ENCODE results near the gene HIVEP2.

HIVEP2 gene

GRCh38 chr6:142892254-142893021 is 52.5 kb downstream of the HIVEP2 start:
- DNase-seq (ENCODE audit: low read depth in 2 of 2) = no peak

- no peak for DNase-seq (ENCODE audit: low read depth in 2 of 2)
Measured at GRCh38 chr6:142891454-142891853, 53.5 kb downstream of the HIVEP2 start.

- DNase-seq (ENCODE audit: low read depth in 2 of 2) = no peak
Measured at GRCh38 chr6:142888456-142888855, 56.5 kb downstream of the HIVEP2 start.

- DNase-seq (ENCODE audit: low read depth in 2 of 2) = no peak
Measured at GRCh38 chr6:142887517-142887916, 57.5 kb downstream of the HIVEP2 start.

- no peak for DNase-seq (ENCODE audit: low read depth in 2 of 2)
Measured at GRCh38 chr6:142886431-142887170, 58.4 kb downstream of the HIVEP2 start.

GRCh38 chr6:142885182-142885867 is 59.7 kb downstream of the HIVEP2 start:
- DNase-seq (ENCODE audit: low read depth in 2 of 2) = no peak

- DNase-seq (ENCODE audit: low read depth in 2 of 2) = no peak
Measured at GRCh38 chr6:142884214-142885035, 60.6 kb downstream of the HIVEP2 start.

- no peak for DNase-seq (ENCODE audit: low read depth in 2 of 2)
Measured at GRCh38 chr6:142883011-142883410, 62.0 kb downstream of the HIVEP2 start.

- no peak for DNase-seq (ENCODE audit: low read depth in 2 of 2)
Measured at GRCh38 chr6:142881761-142882160, 63.2 kb downstream of the HIVEP2 start.

GRCh38 chr6:142881290-142881689 is 63.7 kb downstream of the HIVEP2 start:
- DNase-seq (ENCODE audit: low read depth in 2 of 2) = no peak

GRCh38 chr6:142880201-142880600 is 64.8 kb downstream of the HIVEP2 start:
- DNase-seq (ENCODE audit: low read depth in 2 of 2) = no peak

GRCh38 chr6:142879527-142879926 is 65.4 kb downstream of the HIVEP2 start:
- no peak for DNase-seq (ENCODE audit: low read depth in 2 of 2)

GRCh38 chr6:142879076-142879475 is 65.9 kb downstream of the HIVEP2 start:
- no peak for DNase-seq (ENCODE audit: low read depth in 2 of 2)

- no peak for DNase-seq (ENCODE audit: low read depth in 2 of 2)
Measured at GRCh38 chr6:142878407-142878806, 66.6 kb downstream of the HIVEP2 start.

GRCh38 chr6:142874676-142875075 is 70.3 kb downstream of the HIVEP2 start:
- no peak for DNase-seq (ENCODE audit: low read depth in 2 of 2)

- no peak for DNase-seq (ENCODE audit: low read depth in 2 of 2)
Measured at GRCh38 chr6:142872376-142872775, 72.6 kb downstream of the HIVEP2 start.

- DNase-seq (ENCODE audit: low read depth in 2 of 2) = no peak
Measured at GRCh38 chr6:142871910-142872331, 73.1 kb downstream of the HIVEP2 start.

GRCh38 chr6:142870787-142871415 is 74.1 kb downstream of the HIVEP2 start:
- DNase-seq (ENCODE audit: low read depth in 2 of 2) = no peak

- no peak for DNase-seq (ENCODE audit: low read depth in 2 of 2)
Measured at GRCh38 chr6:142868917-142869316, 76.1 kb downstream of the HIVEP2 start.

GRCh38 chr6:142867988-142868812 is 76.8 kb downstream of the HIVEP2 start:
- DNase-seq (ENCODE audit: low read depth in 2 of 2) = no peak
